Breast epithelium (tissue), 4 donors: Measurements from ENCODE around the gene ITPR3. TPM values are rescaled to one million over a fixed set of nuclear protein-coding genes. Genes with fewer than 3 reads are reported as not detected.

Experiments
- DNase-seq, 2 donors: peaks; one replicate each; pipeline ENCODE4 v3.0.0-alpha.2; 2019; ENCODE audit warnings: low spot score in 2 of 2
- H3K27ac ChIP-seq, 2 donors: fragments of 200-600 bp; sonication (generic) in 1 of 2; one replicate each; pipeline ENCODE4 v1.5.1; 2016 to 2019; ENCODE audit warnings: mild to moderate bottlenecking in 1 of 2
- H3K27me3 ChIP-seq, 2 donors: fragments of 200-600 bp; sonication (generic) in 1 of 2; one replicate each; pipeline versions ENCODE4 v1.5.1 to v1.6.0; 2017 to 2019; ENCODE audit warnings: control low read depth in 1 of 2, mild to moderate bottlenecking in 1 of 2
- H3K36me3 ChIP-seq: fragments of 200-600 bp; one replicate; pipeline ENCODE4 v1.5.1; 2019
- H3K4me1 ChIP-seq, 2 donors: fragments of 200-600 bp; sonication (generic); one replicate each; pipeline ENCODE4 v1.5.1; 2016 to 2019; ENCODE audit warnings: control low read depth in 1 of 2
- H3K4me3 ChIP-seq, 3 donors: fragments of 200-600 bp; sonication (generic); 1 replicate in 2 of 3; 2 replicates in 1 of 3; pipeline ENCODE4 v1.5.1; 2016 to 2019; ENCODE audit warnings: mild to moderate bottlenecking in 3 of 3, moderate library complexity in 2 of 3
- H3K9me3 ChIP-seq, 2 donors: fragments of 200-600 bp; sonication (generic) in 1 of 2; one replicate each; pipeline ENCODE4 v1.5.1; 2016 to 2019; ENCODE audit warnings: control low read depth in 1 of 2
- CTCF ChIP-seq, 3 donors: fragments of 450-650 bp; IDR thresholded peaks; one replicate each; pipeline ENCODE4 v1.5.1; 2016 to 2017; ENCODE audit warnings: antibody characterized with exemption in 3 of 3, mild to moderate bottlenecking in 3 of 3, moderate library complexity in 3 of 3
- POLR2A ChIP-seq: fragments of 450-650 bp; IDR thresholded peaks from one replicate; pipeline ENCODE4 v1.6.1; 2016; ENCODE audit warnings: antibody characterized with exemption, mild to moderate bottlenecking, moderate library complexity
- POLR2AphosphoS5 ChIP-seq, 3 donors: sonication (generic); formaldehyde crosslinking; IDR thresholded peaks; one replicate each; pipeline ENCODE4 v1.6.1; 2017; ENCODE audit warnings: antibody characterized with exemption in 3 of 3
- intact Hi-C: fragments of 100-400 bp; cut with DNase I; formaldehyde crosslinking; loops from one replicate; pipeline ENCODE4 v1.15.1; 2023; ENCODE audit warnings: low total_unique reads
- total RNA-seq, 3 donors: library from RNA; depleted of rRNA; stranded (reverse); fragments of >200 nt; gene quantifications; one replicate each; pipeline ENCODE4 v1.1.0, GENCODE V29; 2016

Gene ITPR3
- total RNA-seq, 3 donors from 2014 or later: 18.4 to 40.0 (median 27.7) TPM

DNA sequence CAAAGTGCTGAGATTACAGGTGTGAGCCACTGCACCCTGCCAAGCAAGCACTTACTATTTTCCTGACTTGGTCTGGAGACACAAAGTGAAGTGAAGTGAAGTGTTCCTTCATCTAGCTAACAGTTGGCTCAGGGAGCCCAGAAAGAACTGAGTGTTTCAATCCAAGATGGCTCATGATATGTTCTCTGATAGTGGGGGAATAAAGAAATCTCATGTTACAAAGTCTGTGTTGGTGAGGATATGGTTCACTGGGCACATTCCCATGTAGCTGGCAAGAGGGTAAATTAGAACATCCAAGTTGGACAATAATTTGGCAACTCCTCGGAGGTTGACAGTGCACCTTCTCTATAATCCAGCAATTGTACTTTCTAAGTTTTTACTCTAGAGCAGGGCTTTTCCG, 5.0 kb upstream of the ITPR3 start:
- intact Hi-C loops: no loop called here
- no peaks in the 10 kb centered on the region for H3K4me1 ChIP-seq
- no peaks in the 10 kb centered on the region for H3K27me3 ChIP-seq
- no peaks in the 10 kb centered on the region for H3K36me3 ChIP-seq
- no peak overlapping the region for H3K27ac ChIP-seq
- TF ChIP-seq POLR2A: no peak
- no peak for TF ChIP-seq POLR2AphosphoS5 (IDR thresholded peaks at IDR 0.05)
- TF ChIP-seq CTCF (IDR thresholded peaks at IDR 0.05): no peak
- H3K4me3 ChIP-seq: no peak overlapping the region
- H3K9me3 ChIP-seq: no peaks in the 10 kb centered on the region
- no peak for DNase-seq

DNA sequence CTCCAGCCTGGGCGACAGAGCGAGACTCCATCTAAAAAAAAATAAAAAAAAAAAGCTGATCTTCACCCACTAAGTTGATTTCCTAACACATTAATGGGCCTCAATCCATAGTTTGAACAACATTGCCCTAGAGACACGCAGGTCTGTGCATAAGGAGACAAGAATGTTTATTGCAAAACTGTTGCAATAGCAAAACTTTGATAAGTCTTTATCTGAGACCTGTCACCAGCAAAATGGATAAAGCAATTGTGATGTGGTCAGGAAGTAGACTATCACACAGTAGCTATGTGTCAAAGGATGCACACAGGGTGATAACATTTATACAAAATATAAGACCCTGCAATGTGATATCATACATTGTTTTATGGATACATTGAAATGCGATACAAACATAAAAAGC, 4.2 kb upstream of the ITPR3 start:
- Histone ChIP-seq H3K4me1 (no peaks in the 10 kb centered on the region), H3K9me3 (no peaks in the 10 kb centered on the region), H3K4me3 (no peak overlapping the region), H3K27ac (no peak overlapping the region), H3K27me3 (no peaks in the 10 kb centered on the region), H3K36me3 (no peaks in the 10 kb centered on the region)
- no peak for DNase-seq
- TF ChIP-seq POLR2AphosphoS5 (IDR thresholded peaks at IDR 0.05) (no peak), CTCF (IDR thresholded peaks at IDR 0.05) (no peak), POLR2A (no peak)
- intact Hi-C loops: no loop called here

- H3K9me3 ChIP-seq: no peaks in the 10 kb centered on the region
- no peaks in the 10 kb centered on the region for H3K4me1 ChIP-seq
- no peaks in the 10 kb centered on the region for H3K27me3 ChIP-seq
- no peak for DNase-seq
- no peaks in the 10 kb centered on the region for H3K36me3 ChIP-seq
- H3K4me3 ChIP-seq: peak overlapping the region in 2 of 3 donors; percentile 67 to 73
- TF ChIP-seq CTCF (IDR thresholded peaks at IDR 0.05): no peak
- no peak for TF ChIP-seq POLR2A
- TF ChIP-seq POLR2AphosphoS5 (IDR thresholded peaks at IDR 0.05): no peak
- intact Hi-C loops: no loop called here
- H3K27ac ChIP-seq: peak overlapping the region; percentile 90 to 91
Observed at GRCh38 chr6:33619166-33619840, 1.8 kb upstream of the ITPR3 start.

- TF ChIP-seq POLR2A: no peak
- TF ChIP-seq CTCF (IDR thresholded peaks at IDR 0.05): no peak
- peak in 2 of 3 donors; percentile 11 to 21 for TF ChIP-seq POLR2AphosphoS5 (IDR thresholded peaks at IDR 0.05)
- peak overlapping the region; percentile 90 to 91 for H3K27ac ChIP-seq
- intact Hi-C loops: no loop called here
- H3K27me3 ChIP-seq: no peaks in the 10 kb centered on the region
- no peaks in the 10 kb centered on the region for H3K9me3 ChIP-seq
- H3K4me3 ChIP-seq: peak overlapping the region; percentile 67 to 86 (median 73)
- H3K36me3 ChIP-seq: no peaks in the 10 kb centered on the region
- DNase-seq: no peak
- H3K4me1 ChIP-seq: no peaks in the 10 kb centered on the region
Observed at GRCh38 chr6:33620158-33620855, 815 bp upstream of the ITPR3 start.

GRCh38 chr6:33621711-33622388, 728 bp downstream of the ITPR3 start:
- no peaks in the 10 kb centered on the region for H3K36me3 ChIP-seq
- no peaks in the 10 kb centered on the region for H3K4me1 ChIP-seq
- H3K9me3 ChIP-seq: no peaks in the 10 kb centered on the region
- TF ChIP-seq POLR2AphosphoS5 (IDR thresholded peaks at IDR 0.05) (no peak), CTCF (IDR thresholded peaks at IDR 0.05) (no peak), POLR2A (no peak)
- no peaks in the 10 kb centered on the region for H3K27me3 ChIP-seq
- peak overlapping the region; percentile 90 to 91 for H3K27ac ChIP-seq
- H3K4me3 ChIP-seq: peak overlapping the region; percentile 67 to 86 (median 73)
- intact Hi-C loops: no loop called here
- no peak for DNase-seq
